AG04449 (cell line): ENCODE data around the gene DACT2.
"Not testable (repeated sequence)": the region's sequence is repeated elsewhere in the genome, so short reads cannot be mapped to it uniquely, and the experiment has no call there.

Experiments
- CTCF ChIA-PET: fragments of 350-600 bp; formaldehyde crosslinking; extraction: SDS; loops from one replicate; lab custom pipeline; 2021; ENCODE audit warnings: antibody characterized with exemption; lab: Yijun Ruan, JAX
- POLR2A ChIA-PET: fragments of 400-600, 350-600 bp; formaldehyde crosslinking; extraction: SDS; loops from one replicate; lab custom pipeline; 2020; ENCODE audit warnings: antibody characterized with exemption, inconsistent platforms; lab: Yijun Ruan, JAX
- DNase-seq: peaks from one replicate; pipeline ENCODE4 v3.0.0-alpha.2; 2010; ENCODE audit warnings: low read depth, low spot score
- H3K4me3 ChIP-seq: 2 replicates; pipeline ENCODE4 v1.5.1; 2011; ENCODE audit warnings: low read depth, mild to moderate bottlenecking, control low read depth, low read length
- CTCF ChIP-seq: IDR thresholded peaks from one replicate; pipeline ENCODE4 v1.5.1; 2011; ENCODE audit warnings: mild to moderate bottlenecking, moderate library complexity, low read length, control low read depth, inconsistent platforms; ENCODE audit not compliant: insufficient read depth; ENCODE audit errors: missing control alignments

The DACT2 gene

DNA sequence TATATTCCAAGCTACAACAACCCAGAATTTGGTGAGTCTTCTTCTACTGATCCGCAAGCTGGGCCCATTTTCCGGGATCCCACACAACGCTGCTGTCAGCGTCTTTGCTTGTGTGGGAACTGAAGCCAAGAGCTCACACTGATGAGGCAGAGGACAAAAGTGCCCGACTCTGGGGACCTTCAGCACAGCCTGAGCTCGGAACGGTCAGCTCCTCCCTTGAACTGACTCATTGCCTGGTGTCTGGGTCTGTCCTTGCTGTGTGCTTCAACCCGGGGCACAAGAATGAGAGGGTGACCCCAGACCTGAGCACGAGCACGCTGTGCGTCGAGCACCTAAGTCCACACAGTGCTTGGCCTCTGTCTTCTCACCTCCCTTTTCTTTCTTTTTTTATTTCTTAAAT is 33.5 kb downstream of the DACT2 start:
- ChIA-PET POLR2A (no interaction called here), CTCF (no interaction called here)
- no peak for TF ChIP-seq CTCF
- H3K4me3 ChIP-seq = no peak overlapping the region
- no peak for DNase-seq

GRCh38 chr6:168285456-168285855 is 34.1 kb downstream of the DACT2 start:
- DNase-seq = no peak
- no peak for TF ChIP-seq CTCF
- no peak overlapping the region for H3K4me3 ChIP-seq
- ChIA-PET CTCF (no interaction called here), POLR2A (no interaction called here)

GRCh38 chr6:168284187-168284586 is 35.4 kb downstream of the DACT2 start:
- POLR2A ChIA-PET = no interaction called here
- no peak for TF ChIP-seq CTCF
- CTCF ChIA-PET = no interaction called here
- no peak overlapping the region for H3K4me3 ChIP-seq
- no peak for DNase-seq

DNA sequence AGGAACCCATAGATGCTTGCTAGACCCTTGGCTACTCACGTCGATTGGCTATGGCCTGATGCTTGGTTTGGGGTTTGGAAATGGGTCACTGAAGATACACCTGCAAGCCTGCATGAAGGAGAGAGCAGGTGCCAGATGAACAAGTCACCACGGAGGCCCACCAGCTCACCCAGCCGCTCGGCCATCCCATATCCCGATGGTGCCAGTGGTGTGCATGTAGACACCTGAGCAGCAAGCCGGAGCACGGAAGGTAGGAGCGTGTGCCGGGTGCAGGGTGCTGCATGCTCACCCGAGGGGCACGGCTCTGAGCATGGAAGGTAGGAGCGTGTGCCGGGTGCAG is 35.9 kb downstream of the DACT2 start:
- no peak for TF ChIP-seq CTCF
- POLR2A ChIA-PET = no interaction called here
- H3K4me3 ChIP-seq = no peak overlapping the region
- no peak for DNase-seq
- CTCF ChIA-PET = no interaction called here

DNA sequence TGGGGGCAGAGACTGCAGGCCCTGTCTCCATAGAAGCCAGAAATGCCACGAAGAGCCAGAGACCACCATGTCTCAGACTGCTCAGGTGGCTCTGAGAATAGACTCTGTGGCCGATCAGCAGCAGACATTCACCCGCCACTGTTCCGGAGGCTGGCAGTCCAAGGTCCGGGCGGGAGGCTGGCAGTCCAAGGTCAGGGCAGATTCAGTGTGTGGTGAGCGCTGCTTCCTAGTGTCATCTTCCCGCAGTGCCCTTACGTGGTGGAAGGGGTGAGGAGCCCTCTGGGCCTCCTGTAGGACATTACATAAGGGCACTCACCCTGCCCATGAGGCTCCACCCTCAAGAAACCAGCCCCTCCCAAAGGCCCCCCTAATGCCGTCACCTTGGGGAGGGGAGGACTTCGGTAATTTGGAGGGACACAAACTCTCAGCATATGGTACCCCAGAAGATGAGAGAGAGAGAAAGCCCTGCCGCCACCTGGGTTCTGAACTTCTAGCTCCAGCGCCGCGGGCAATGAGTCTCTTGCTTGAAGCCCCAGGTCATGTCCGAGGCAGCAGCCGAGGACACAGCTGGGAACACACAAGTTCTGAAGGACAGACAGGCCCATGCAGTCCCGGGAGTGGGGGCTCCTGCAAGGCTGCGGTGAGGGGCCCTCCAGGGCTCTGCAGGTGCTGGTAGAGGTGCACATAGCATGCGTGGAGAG is 36.4 kb downstream of the DACT2 start:
- ChIA-PET POLR2A (no interaction called here), CTCF (no interaction called here)
- no peak for TF ChIP-seq CTCF
- no peak overlapping the region for H3K4me3 ChIP-seq
- DNase-seq = no peak

DNA sequence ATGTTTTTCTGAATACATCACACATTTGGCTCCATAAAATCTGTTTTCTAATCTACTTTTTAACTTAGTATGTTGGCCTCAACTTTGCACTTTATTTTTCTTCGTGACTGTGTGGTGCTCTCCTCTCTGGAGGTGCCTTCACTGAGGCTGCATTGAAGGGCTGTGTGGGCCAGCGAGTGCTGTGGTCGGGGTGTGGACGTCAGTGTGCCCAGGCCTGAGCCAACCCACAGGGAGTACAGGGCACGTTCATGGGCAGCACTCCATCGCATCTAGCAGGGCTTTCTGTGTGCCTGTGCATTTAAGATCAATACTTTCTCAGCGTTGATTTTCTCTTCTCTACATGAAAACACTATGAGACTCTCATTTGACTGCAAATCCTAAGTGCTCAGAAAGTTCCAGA is 37.8 kb downstream of the DACT2 start:
- TF ChIP-seq CTCF = no peak
- CTCF ChIA-PET = no interaction called here
- POLR2A ChIA-PET = no interaction called here
- H3K4me3 ChIP-seq = no peak overlapping the region
- DNase-seq = no peak

- H3K4me3 ChIP-seq, DNase-seq, POLR2A ChIA-PET, CTCF ChIA-PET: not testable (repeated sequence)
Measured at GRCh38 chr6:168281314-168281713, 38.3 kb downstream of the DACT2 start.
